Choroid plexus epithelial cell (primary cell): Measurements from ENCODE around the gene ASTN2.

ENCODE experiments used
- DNase-seq: peaks from one replicate; pipeline ENCODE4 v3.0.0-alpha.2; 2010; ENCODE audit warnings: low read depth
- H3K4me3 ChIP-seq: 2 replicates; pipeline ENCODE4 v1.5.1; 2011; ENCODE audit warnings: low read depth, mild to moderate bottlenecking, control low read depth, low read length, moderate library complexity
- CTCF ChIP-seq: conservative IDR thresholded peaks from 2 replicates; pipeline ENCODE4 v1.5.1; 2011; ENCODE audit warnings: low read depth, mild to moderate bottlenecking, control low read depth, inconsistent platforms, low read length, moderate library complexity

Gene ASTN2

GRCh38 chr9:116585896-116586295 lies 829.0 kb downstream of the ASTN2 start:
- DNase-seq = no peak
- H3K4me3 ChIP-seq = no peak overlapping the region
- no peak for TF ChIP-seq CTCF

- H3K4me3 ChIP-seq = no peak overlapping the region
- TF ChIP-seq CTCF = no peak
- no peak for DNase-seq
These were observed 829.7 kb downstream of the ASTN2 start for GRCh38 chr9:116585204-116585603.

GRCh38 chr9:116580853-116581252 lies 834.0 kb downstream of the ASTN2 start:
- no peak for DNase-seq
- no peak overlapping the region for H3K4me3 ChIP-seq
- no peak for TF ChIP-seq CTCF

- no peak overlapping the region for H3K4me3 ChIP-seq
- no peak for TF ChIP-seq CTCF
- DNase-seq = no peak
These were observed 838.5 kb downstream of the ASTN2 start for GRCh38 chr9:116576386-116576785.

- peak; percentile 16 for DNase-seq
- no peak for TF ChIP-seq CTCF
- no peak overlapping the region for H3K4me3 ChIP-seq
These were observed 840.7 kb downstream of the ASTN2 start for GRCh38 chr9:116574027-116574679.

GRCh38 chr9:116572095-116572748 lies 842.6 kb downstream of the ASTN2 start:
- H3K4me3 ChIP-seq = no peak overlapping the region
- peak; percentile 99 for TF ChIP-seq CTCF
- DNase-seq = peak; percentile 94

- no peak overlapping the region for H3K4me3 ChIP-seq
- no peak for DNase-seq
- TF ChIP-seq CTCF = no peak
These were observed 845.7 kb downstream of the ASTN2 start for GRCh38 chr9:116569111-116569510.
